Glomerular endothelial cell (primary cell): ENCODE measurements around the gene PELI3. TPM values are rescaled to one million over a fixed set of nuclear protein-coding genes. Genes with fewer than 3 reads are reported as not detected.

ENCODE experiments used
- DNase-seq: peaks from one replicate; pipeline ENCODE4 v3.0.0-alpha.2; 2011; ENCODE audit warnings: low read depth, low spot score; ENCODE audit errors: extremely low read depth
- total RNA-seq: library from RNA; depleted of rRNA; stranded (reverse); fragments of >200 nt; gene quantifications from 2 replicates; pipeline ENCODE4 v1.2.3, GENCODE V29; 2015

Gene PELI3
- total RNA-seq, 1 donor from 2014 or later: 4.8 TPM

GRCh38 chr11:66495401-66495854 is 28.7 kb downstream of the PELI3 start:
- no peak for DNase-seq

- no peak for DNase-seq
Observed at GRCh38 chr11:66497206-66497605, 30.5 kb downstream of the PELI3 start.

GRCh38 chr11:66498506-66498905 is 31.8 kb downstream of the PELI3 start:
- no peak for DNase-seq

- DNase-seq: no peak
Observed at GRCh38 chr11:66505276-66505816, 38.6 kb downstream of the PELI3 start.

GRCh38 chr11:66509131-66509561 is 42.4 kb downstream of the PELI3 start:
- DNase-seq: no peak

- peak; percentile 23 for DNase-seq
Observed at GRCh38 chr11:66510271-66510989, 43.7 kb downstream of the PELI3 start, which contains the start of gene BBS1. Gene BBS1 (plus strand): TSS chr11:66510635. CDS start chr11:66510660, 25 bp downstream.

GRCh38 chr11:66510990-66511339 is 44.3 kb downstream of the PELI3 start:
- DNase-seq: no peak

- DNase-seq: no peak
Observed at GRCh38 chr11:66523611-66524010, 56.9 kb downstream of the PELI3 start.

- no peak for DNase-seq
Observed at GRCh38 chr11:66524304-66525040, 57.8 kb downstream of the PELI3 start.

Other genes with a start within 250 kb of the PELI3 start
- 20.7 and 35.5 TPM in 2 replicates for gene KLC2, start 209.2 kb upstream of the PELI3 start, total RNA-seq
- 179 and 180 TPM in 2 replicates for gene RAB1B, start 198.3 kb upstream of the PELI3 start, total RNA-seq
- gene CNIH2, start 188.7 kb upstream of the PELI3 start, total RNA-seq: 0.15 TPM in 1 of 2 replicates, not detected in the other
- 120 and 142 TPM in 2 replicates for gene YIF1A, start 177.8 kb upstream of the PELI3 start, total RNA-seq
- gene TMEM151A, start 175.0 kb upstream of the PELI3 start, total RNA-seq: 0.05 and 0.58 TPM in 2 replicates
- gene CD248, start 149.9 kb upstream of the PELI3 start, total RNA-seq: 1.1 and 2.1 TPM in 2 replicates
- 17.2 and 18.7 TPM in 2 replicates for gene RIN1, start 130.5 kb upstream of the PELI3 start, total RNA-seq
- 60.6 and 65.2 TPM in 2 replicates for gene BRMS1, start 121.8 kb upstream of the PELI3 start, total RNA-seq
- 48.2 and 53.3 TPM in 2 replicates for gene B4GAT1, start 119.3 kb upstream of the PELI3 start, total RNA-seq
- gene SLC29A2, start 95.1 kb upstream of the PELI3 start, total RNA-seq: 0.48 and 1.2 TPM in 2 replicates
- not detected in 2 replicates for gene NPAS4, start 45.9 kb upstream of the PELI3 start, total RNA-seq
- 30.1 and 41.2 TPM in 2 replicates for gene MRPL11, start 28.1 kb upstream of the PELI3 start, total RNA-seq
- 74.5 and 98.1 TPM in 2 replicates for gene DPP3, start 13.5 kb downstream of the PELI3 start, total RNA-seq
- 42.0 and 47.0 TPM in 2 replicates for gene BBS1, start 43.7 kb downstream of the PELI3 start, total RNA-seq
- 28.4 and 43.2 TPM in 2 replicates for gene ZDHHC24, start 79.1 kb downstream of the PELI3 start, total RNA-seq
- not detected in 2 replicates for gene ACTN3, start 80.0 kb downstream of the PELI3 start, total RNA-seq
- gene CTSF, start 101.7 kb downstream of the PELI3 start, total RNA-seq: 55.9 and 71.9 TPM in 2 replicates
- 0.18 and 0.73 TPM in 2 replicates for gene CCDC87, start 126.2 kb downstream of the PELI3 start, total RNA-seq
- 22.0 and 34.7 TPM in 2 replicates for gene CCS, start 126.3 kb downstream of the PELI3 start, total RNA-seq
- gene RBM14, start 149.7 kb downstream of the PELI3 start, total RNA-seq: 34.5 and 53.3 TPM in 2 replicates
- gene RBM4, start 171.8 kb downstream of the PELI3 start, total RNA-seq: 112 and 115 TPM in 2 replicates
- 16.6 and 16.7 TPM in 2 replicates for gene RBM4B, start 211.0 kb downstream of the PELI3 start, total RNA-seq